COLO829 (cell line): ENCODE measurements around the gene CDC42BPG.

Experiments used
- DNase-seq: peaks from one replicate; pipeline ENCODE4 v3.0.0; 2012; ENCODE audit warnings: low spot score

CDC42BPG gene

GRCh38 chr11:64878494-64879243 is 34.2 kb upstream of the CDC42BPG start, which contains the start of gene EHD1:
Gene EHD1 (minus strand): TSS chr11:64878621. CDS start chr11:64878464, 157 bp downstream.
- peak; percentile 99 for DNase-seq

- no peak for DNase-seq
Observed at GRCh38 chr11:64878223-64878493, 33.7 kb upstream of the CDC42BPG start.

GRCh38 chr11:64877390-64878222 is 33.2 kb upstream of the CDC42BPG start:
- DNase-seq = no peak

GRCh38 chr11:64876835-64877341 is 32.4 kb upstream of the CDC42BPG start:
- DNase-seq = peak; percentile 26

GRCh38 chr11:64876229-64876750 is 31.8 kb upstream of the CDC42BPG start:
- DNase-seq = peak; percentile 69

GRCh38 chr11:64875369-64876228 is 31.1 kb upstream of the CDC42BPG start:
- DNase-seq = no peak

- DNase-seq = peak; percentile 85
Observed at GRCh38 chr11:64874308-64875240, 30.1 kb upstream of the CDC42BPG start.

GRCh38 chr11:64872790-64873488 is 28.5 kb upstream of the CDC42BPG start:
- no peak for DNase-seq

GRCh38 chr11:64871492-64871891 is 27.0 kb upstream of the CDC42BPG start:
- DNase-seq = no peak

GRCh38 chr11:64870893-64871466 is 26.5 kb upstream of the CDC42BPG start:
- no peak for DNase-seq

GRCh38 chr11:64870176-64870892 is 25.9 kb upstream of the CDC42BPG start:
- no peak for DNase-seq

- no peak for DNase-seq
Observed at GRCh38 chr11:64869571-64870175, 25.2 kb upstream of the CDC42BPG start.

- no peak for DNase-seq
Observed at GRCh38 chr11:64868904-64869570, 24.6 kb upstream of the CDC42BPG start.

GRCh38 chr11:64867748-64868462 is 23.5 kb upstream of the CDC42BPG start:
- no peak for DNase-seq

- DNase-seq = no peak
Observed at GRCh38 chr11:64866173-64866491, 21.7 kb upstream of the CDC42BPG start.

- no peak for DNase-seq
Observed at GRCh38 chr11:64865286-64866172, 21.1 kb upstream of the CDC42BPG start.
